LNCaP clone FGC (cell line): ENCODE data around the gene USP33.
"Not testable (repeated sequence)": the region's sequence is repeated elsewhere in the genome, so short reads cannot be mapped to it uniquely, and the experiment has no call there.

Source experiments
- DNase-seq: peaks from one replicate; pipeline ENCODE4 v3.0.0-alpha.2; 2011; ENCODE audit warnings: low read depth
- H3K4me3 ChIP-seq: 2 replicates; pipeline ENCODE4 v1.5.1; 2011; ENCODE audit warnings: mild to moderate bottlenecking, low read depth, low read length, control low read depth
- TF ChIP-seq, protein P1 (sequence below): IDR thresholded peaks from 2 replicates; pipeline ENCODE4 v1.5.1; 2012; ENCODE audit warnings: mild to moderate bottlenecking; ENCODE audit not compliant: control insufficient read depth, insufficient read depth; ENCODE audit errors: extremely low read depth

USP33 gene

DNA sequence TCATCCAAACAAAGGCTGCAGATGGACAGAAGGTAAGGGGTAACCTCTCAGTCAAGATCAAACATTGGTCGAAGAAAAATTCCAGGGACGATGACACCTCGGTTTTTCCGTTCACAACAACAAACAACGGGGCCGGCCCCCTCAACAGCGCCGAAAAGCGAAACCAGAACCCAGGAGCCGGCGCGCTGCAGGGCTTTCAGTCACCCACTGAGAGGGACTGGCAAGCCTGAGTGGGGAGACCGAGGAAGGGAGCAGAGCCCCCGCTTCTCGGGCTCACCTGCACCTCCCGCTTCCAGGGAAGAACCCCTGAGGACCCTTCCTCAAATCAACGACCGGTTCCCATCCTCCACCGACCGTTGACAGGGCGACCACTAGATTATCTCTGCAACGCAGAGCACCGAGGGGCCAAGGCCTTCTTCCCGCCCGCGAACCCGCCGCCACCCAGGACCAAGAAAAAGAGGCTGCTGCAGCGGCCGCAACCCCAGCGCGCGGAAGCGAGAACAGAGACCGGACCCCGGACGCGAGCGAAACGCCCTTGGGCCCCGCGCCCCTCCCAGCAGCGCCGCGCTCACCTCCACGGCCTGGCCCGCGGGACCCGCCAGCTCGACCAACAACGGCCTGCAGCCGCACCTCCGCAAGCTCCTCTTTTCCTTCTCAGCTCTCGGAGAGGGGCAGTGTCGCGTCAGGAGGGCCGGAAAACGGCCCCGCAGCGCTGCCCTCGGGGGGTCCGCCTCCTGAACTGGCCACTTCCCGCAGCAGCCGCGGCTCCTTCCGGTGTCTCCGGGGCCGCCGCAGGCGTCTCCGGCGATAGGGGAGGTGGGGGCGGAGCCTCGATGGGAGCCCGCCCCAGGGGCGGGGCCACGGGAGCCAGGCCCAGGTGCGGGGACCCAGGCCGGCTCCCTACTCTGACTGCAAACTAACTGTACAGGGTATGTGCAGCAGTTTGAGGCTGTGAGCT, at the start of gene USP33:
TSS of gene USP33 (minus strand) at position 782 of the 958 bp plus-strand sequence. CDS start 18,155 bp downstream, outside the sequence.
- DNase-seq, result peak; percentile 30
- TF ChIP-seq, protein P1, sequence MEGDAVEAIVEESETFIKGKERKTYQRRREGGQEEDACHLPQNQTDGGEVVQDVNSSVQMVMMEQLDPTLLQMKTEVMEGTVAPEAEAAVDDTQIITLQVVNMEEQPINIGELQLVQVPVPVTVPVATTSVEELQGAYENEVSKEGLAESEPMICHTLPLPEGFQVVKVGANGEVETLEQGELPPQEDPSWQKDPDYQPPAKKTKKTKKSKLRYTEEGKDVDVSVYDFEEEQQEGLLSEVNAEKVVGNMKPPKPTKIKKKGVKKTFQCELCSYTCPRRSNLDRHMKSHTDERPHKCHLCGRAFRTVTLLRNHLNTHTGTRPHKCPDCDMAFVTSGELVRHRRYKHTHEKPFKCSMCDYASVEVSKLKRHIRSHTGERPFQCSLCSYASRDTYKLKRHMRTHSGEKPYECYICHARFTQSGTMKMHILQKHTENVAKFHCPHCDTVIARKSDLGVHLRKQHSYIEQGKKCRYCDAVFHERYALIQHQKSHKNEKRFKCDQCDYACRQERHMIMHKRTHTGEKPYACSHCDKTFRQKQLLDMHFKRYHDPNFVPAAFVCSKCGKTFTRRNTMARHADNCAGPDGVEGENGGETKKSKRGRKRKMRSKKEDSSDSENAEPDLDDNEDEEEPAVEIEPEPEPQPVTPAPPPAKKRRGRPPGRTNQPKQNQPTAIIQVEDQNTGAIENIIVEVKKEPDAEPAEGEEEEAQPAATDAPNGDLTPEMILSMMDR, result 0 out of 2 replicates have a peak, but pooled peaks have one; percentile 7
- H3K4me3 ChIP-seq, result peak within 1 kb of the TSS; percentile 73

DNA sequence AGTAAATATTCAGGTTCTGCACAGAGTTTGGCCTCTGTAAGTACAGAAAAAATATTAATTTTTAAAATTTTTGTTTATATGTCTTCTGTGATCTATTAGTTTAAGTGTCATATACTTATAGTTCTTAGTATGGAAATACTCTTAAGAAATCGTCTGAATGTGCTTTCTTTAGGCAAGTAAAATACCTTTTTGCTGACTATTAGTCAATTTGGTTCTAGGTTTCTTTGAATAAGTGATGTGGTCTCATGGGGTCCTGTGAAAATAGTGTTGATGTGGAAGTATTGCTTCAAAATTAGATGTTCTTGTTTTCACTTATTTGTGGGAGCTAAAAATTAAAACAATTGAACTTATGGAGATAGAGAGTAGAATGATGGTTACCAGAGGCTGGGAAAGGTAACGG, 43.7 kb upstream of the USP33 start:
- TF ChIP-seq, protein P1, result no peak
- no peak for DNase-seq
- no peak overlapping the region for H3K4me3 ChIP-seq

DNA sequence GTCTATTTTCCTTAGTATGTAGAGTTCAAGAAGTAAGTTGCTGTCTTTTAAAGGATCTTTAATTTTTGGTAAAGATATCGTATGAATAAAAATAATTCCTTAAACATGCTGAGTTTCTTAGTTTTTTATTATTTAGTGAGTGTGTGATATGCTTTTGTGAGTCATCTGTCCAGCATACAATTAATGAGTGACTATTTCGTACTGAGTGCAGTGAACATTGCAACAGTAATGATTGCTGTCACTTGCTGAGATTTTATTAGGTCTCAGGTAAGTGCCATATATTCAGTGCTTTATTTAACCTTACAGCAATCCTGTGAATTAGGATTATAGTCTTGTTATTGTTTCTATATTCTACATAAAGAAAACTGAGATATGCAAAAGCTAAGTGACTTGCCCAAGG, 42.4 kb upstream of the USP33 start:
- no peak for DNase-seq
- no peak overlapping the region for H3K4me3 ChIP-seq
- TF ChIP-seq, protein P1, result no peak

DNA sequence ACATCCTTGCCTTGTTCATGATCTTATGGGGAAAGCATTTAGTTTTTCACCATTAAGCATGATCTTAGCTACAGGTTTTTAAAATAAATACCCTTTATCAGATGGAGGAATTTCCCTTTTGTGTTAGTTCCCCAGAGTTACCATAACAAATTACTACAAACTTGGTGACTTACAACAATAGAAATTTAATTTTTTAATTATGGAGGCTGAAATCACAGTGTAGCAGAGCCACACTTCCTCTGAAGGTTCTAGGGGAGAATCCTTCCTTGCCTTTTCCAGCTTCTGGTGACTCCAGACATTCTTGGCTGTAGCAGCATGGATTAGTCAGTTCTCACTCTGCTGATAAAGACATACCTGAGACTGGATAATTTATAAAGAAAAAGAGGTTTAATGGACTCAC, 38.3 kb upstream of the USP33 start:
- no peak overlapping the region for H3K4me3 ChIP-seq
- TF ChIP-seq, protein P1, result no peak
- no peak for DNase-seq

GRCh38 chr1:77796695-77797405, 37.2 kb upstream of the USP33 start:
- no peak overlapping the region for H3K4me3 ChIP-seq
- TF ChIP-seq, protein P1, result 0 out of 2 replicates have a peak, but pooled peaks have one; percentile 39
- peak; percentile 59 for DNase-seq

DNA sequence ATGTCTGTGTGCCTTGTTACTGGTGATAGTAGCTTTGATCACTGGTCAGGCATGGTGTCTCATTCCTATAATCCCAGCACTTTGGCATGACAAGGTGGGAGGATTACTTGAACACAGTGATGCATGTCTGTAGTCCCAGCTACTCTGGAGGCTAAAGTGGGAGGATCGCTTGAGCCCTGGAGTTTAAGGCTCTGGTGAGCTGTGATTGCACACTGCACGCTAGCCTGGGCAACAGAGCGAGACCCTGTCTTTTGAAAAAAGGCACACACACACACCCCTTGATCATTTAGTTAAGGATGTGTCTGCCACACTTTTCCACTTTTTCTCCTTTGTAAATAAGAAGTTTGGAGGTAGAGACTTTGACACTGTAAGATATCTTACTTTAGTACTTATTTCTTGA, 34.9 kb upstream of the USP33 start:
- TF ChIP-seq, protein P1, result no peak
- no peak for DNase-seq
- no peak overlapping the region for H3K4me3 ChIP-seq

- not testable (repeated sequence) for H3K4me3 ChIP-seq, DNase-seq
These were observed 26.6 kb upstream of the USP33 start for GRCh38 chr1:77786093-77786741.
